ENCODE measurements around the gene INO80D. TPM values are rescaled to one million over a fixed set of nuclear protein-coding genes. Genes with fewer than 3 reads are reported as not detected.
"Not testable (repeated sequence)": the region's sequence is repeated elsewhere in the genome, so short reads cannot be mapped to it uniquely, and the experiment has no call there.

The INO80D gene
- total RNA-seq, 1 experiment from 2014 or later, result 1.8 TPM

- no peak for DNase-seq (ENCODE audit: low read depth)
- in situ Hi-C loops (cut with HindIII; ENCODE audit: low pct_unique_long_range_greater_than_20kb, low sequenced_read_pairs), result no loop called here
These were observed 40.7 kb downstream of the INO80D start for GRCh38 chr2:206045251-206045650.

- DNase-seq (ENCODE audit: low read depth), result no peak
- in situ Hi-C loops (cut with HindIII; ENCODE audit: low pct_unique_long_range_greater_than_20kb, low sequenced_read_pairs), result no loop called here
These were observed 45.4 kb downstream of the INO80D start for GRCh38 chr2:206040525-206040924.

- DNase-seq (ENCODE audit: low read depth); in situ Hi-C loops (cut with HindIII; ENCODE audit: low pct_unique_long_range_greater_than_20kb, low sequenced_read_pairs): not testable (repeated sequence)
These were observed 50.6 kb downstream of the INO80D start for GRCh38 chr2:206035393-206035792.

- DNase-seq (ENCODE audit: low read depth); in situ Hi-C loops (cut with HindIII; ENCODE audit: low pct_unique_long_range_greater_than_20kb, low sequenced_read_pairs): not testable (repeated sequence)
These were observed 52.5 kb downstream of the INO80D start for GRCh38 chr2:206033452-206033851.

GRCh38 chr2:206031950-206032567, 53.9 kb downstream of the INO80D start:
- in situ Hi-C loops (cut with HindIII; ENCODE audit: low pct_unique_long_range_greater_than_20kb, low sequenced_read_pairs), result no loop called here
- DNase-seq (ENCODE audit: low read depth), result no peak

GRCh38 chr2:206031162-206031784, 54.7 kb downstream of the INO80D start:
- no peak for DNase-seq (ENCODE audit: low read depth)
- in situ Hi-C loops (cut with HindIII; ENCODE audit: low pct_unique_long_range_greater_than_20kb, low sequenced_read_pairs), result no loop called here

- in situ Hi-C loops (cut with HindIII; ENCODE audit: low pct_unique_long_range_greater_than_20kb, low sequenced_read_pairs), result no loop called here
- DNase-seq (ENCODE audit: low read depth), result peak; percentile 30
These were observed 57.9 kb downstream of the INO80D start for GRCh38 chr2:206028101-206028500.

- no peak for DNase-seq (ENCODE audit: low read depth)
- in situ Hi-C loops (cut with HindIII; ENCODE audit: low pct_unique_long_range_greater_than_20kb, low sequenced_read_pairs), result no loop called here
These were observed 62.8 kb downstream of the INO80D start for GRCh38 chr2:206023183-206023582.

- in situ Hi-C loops (cut with HindIII; ENCODE audit: low pct_unique_long_range_greater_than_20kb, low sequenced_read_pairs), result no loop called here
- DNase-seq (ENCODE audit: low read depth), result no peak
These were observed 65.8 kb downstream of the INO80D start for GRCh38 chr2:206020171-206020570.

- in situ Hi-C loops (cut with HindIII; ENCODE audit: low pct_unique_long_range_greater_than_20kb, low sequenced_read_pairs); DNase-seq (ENCODE audit: low read depth): not testable (repeated sequence)
These were observed 70.2 kb downstream of the INO80D start for GRCh38 chr2:206015746-206016145.

GRCh38 chr2:206011795-206012194, 74.2 kb downstream of the INO80D start:
- in situ Hi-C loops (cut with HindIII; ENCODE audit: low pct_unique_long_range_greater_than_20kb, low sequenced_read_pairs), result no loop called here
- no peak for DNase-seq (ENCODE audit: low read depth)

GRCh38 chr2:206011018-206011614, 74.9 kb downstream of the INO80D start:
- DNase-seq (ENCODE audit: low read depth), result no peak
- in situ Hi-C loops (cut with HindIII; ENCODE audit: low pct_unique_long_range_greater_than_20kb, low sequenced_read_pairs), result no loop called here

- in situ Hi-C loops (cut with HindIII; ENCODE audit: low pct_unique_long_range_greater_than_20kb, low sequenced_read_pairs), result no loop called here
These were observed 81.8 kb downstream of the INO80D start for GRCh38 chr2:206004004-206004693.

GRCh38 chr2:206002440-206002839, 83.5 kb downstream of the INO80D start:
- in situ Hi-C loops (cut with HindIII; ENCODE audit: low pct_unique_long_range_greater_than_20kb, low sequenced_read_pairs), result no loop called here
- no peak for DNase-seq (ENCODE audit: low read depth)

More at GRCh38 chr2:206004004-206004693, 81.8 kb downstream of the INO80D start:
- no peak for DNase-seq (ENCODE audit: low read depth)

GRCh38 chr2:206001912-206002311, 84.1 kb downstream of the INO80D start:
- in situ Hi-C loops (cut with HindIII; ENCODE audit: low pct_unique_long_range_greater_than_20kb, low sequenced_read_pairs), result no loop called here
- DNase-seq (ENCODE audit: low read depth), result no peak

- DNase-seq (ENCODE audit: low read depth), result no peak
- in situ Hi-C loops (cut with HindIII; ENCODE audit: low pct_unique_long_range_greater_than_20kb, low sequenced_read_pairs), result no loop called here
These were observed 85.2 kb downstream of the INO80D start for GRCh38 chr2:206000776-206001175.

- in situ Hi-C loops (cut with HindIII; ENCODE audit: low pct_unique_long_range_greater_than_20kb, low sequenced_read_pairs), result no loop called here
- no peak for DNase-seq (ENCODE audit: low read depth)
These were observed 87.4 kb downstream of the INO80D start for GRCh38 chr2:205998583-205998982.

- no peak for DNase-seq (ENCODE audit: low read depth)
- in situ Hi-C loops (cut with HindIII; ENCODE audit: low pct_unique_long_range_greater_than_20kb, low sequenced_read_pairs), result no loop called here
These were observed 89.8 kb downstream of the INO80D start for GRCh38 chr2:205996161-205996560.

- in situ Hi-C loops (cut with HindIII; ENCODE audit: low pct_unique_long_range_greater_than_20kb, low sequenced_read_pairs), result no loop called here
- no peak for DNase-seq (ENCODE audit: low read depth)
These were observed 90.7 kb downstream of the INO80D start for GRCh38 chr2:205995260-205995659.
